Body of pancreas (tissue), 4 donors: Measurements from ENCODE around the gene TPD52L1. TPM values are rescaled to one million over a fixed set of nuclear protein-coding genes. Genes with fewer than 3 reads are reported as not detected.
A peak's percentile ranks its signal among the peaks of the same experiment; 100 is the strongest.

Source experiments
- ATAC-seq: fragments of 150-250 bp; one replicate; pipeline ENCODE4 v1.9.1; 2016
- DNase-seq, 4 donors: peaks; one replicate each; pipeline ENCODE4 v3.0.0-alpha.2; 2019
- H3K27ac ChIP-seq, 4 donors: fragments of 200-600 bp; sonication (generic); 1 replicate in 3 of 4; 2 replicates in 1 of 4; pipeline versions ENCODE4 v1.5.1 to v1.6.1; 2016 to 2019; ENCODE audit warnings: mild to moderate bottlenecking in 1 of 4, mixed read lengths in 1 of 4, moderate library complexity in 1 of 4
- H3K27me3 ChIP-seq, 2 donors: fragments of 200-600 bp; sonication (generic); one replicate each; pipeline ENCODE4 v1.6.0; 2016; ENCODE audit warnings: mild to moderate bottlenecking in 1 of 2
- H3K36me3 ChIP-seq, 2 donors: fragments of 200-600 bp; sonication (generic); replicated peaks in 1 of 2; 2 replicates each; pipeline ENCODE4 v1.5.1; 2016; ENCODE audit warnings: low read depth in 2 of 2; ENCODE audit not compliant: insufficient read depth in 1 of 2
- H3K4me1 ChIP-seq: fragments of 200-600 bp; sonication (generic); one replicate; pipeline ENCODE4 v1.6.0; 2016
- H3K4me3 ChIP-seq, 2 donors: fragments of 200-600 bp; sonication (generic); 1 replicate in 1 of 2; 2 replicates in 1 of 2; pipeline ENCODE4 v1.5.1; 2016 to 2019
- H3K9me3 ChIP-seq, 3 donors: fragments of 200-600 bp; sonication (generic); 1 replicate in 2 of 3; 2 replicates in 1 of 3; pipeline ENCODE4 v1.5.1; 2016
- CTCF ChIP-seq, 7 experiments: fragments of 450-650 bp in 4 of 7; fragments of 200-600 bp in 3 of 7; sonication (generic) in 3 of 7; IDR thresholded peaks; one replicate each; pipeline ENCODE4 v1.5.1; 2016 to 2019; ENCODE audit warnings: antibody characterized with exemption in 7 of 7
- POLR2A ChIP-seq, 3 donors: fragments of 450-650 bp; IDR thresholded peaks; one replicate each; pipeline ENCODE4 v1.6.1; 2016; ENCODE audit warnings: antibody characterized with exemption in 3 of 3, mild to moderate bottlenecking in 2 of 3
- WGBS, 2 donors: methylation state at CpG; one replicate each; pipeline ENCODE4 v1.1.5; 2017; 5-methylcytosine and 5-hydroxymethylcytosine counted together
- intact Hi-C: fragments of 100-400 bp; cut with DNase I; formaldehyde crosslinking; loops from one replicate; pipeline ENCODE4 v1.15.1; 2023
- total RNA-seq, 2 donors: library from RNA; depleted of rRNA; stranded (reverse); fragments of >200 nt; gene quantifications; one replicate each; pipeline ENCODE4 v1.1.0, GENCODE V29; 2016

The TPD52L1 gene
- total RNA-seq, 2 donors from 2014 or later: 33.3 to 101 TPM

- ATAC-seq (no peak), DNase-seq (no peak)
- H3K27me3 ChIP-seq: no peaks in the 10 kb centered on the region
- TF ChIP-seq CTCF (IDR thresholded peaks at IDR 0.05) (no peak), POLR2A (IDR thresholded peaks at IDR 0.05) (no peak)
- intact Hi-C loops: no loop called here
- no peaks in the 10 kb centered on the region for H3K9me3 ChIP-seq
- WGBS, 2 donors: 65 to 68% methylated on average over 3 of the region's 3 CpGs
- H3K4me1 ChIP-seq: peaks cover 74% of the 10 kb centered on the region
- no peak overlapping the region for H3K4me3 ChIP-seq
- peak overlapping the region in 3 of 4 donors; percentile 57 to 86 (median 84) for H3K27ac ChIP-seq
- H3K36me3 ChIP-seq: no peaks in the 10 kb centered on the region
Measured at GRCh38 chr6:125196613-125197012, 43.0 kb downstream of the TPD52L1 start.

GRCh38 chr6:125197795-125198269, 44.3 kb downstream of the TPD52L1 start:
- intact Hi-C loops: no loop called here
- DNase-seq (peak; percentile 87 to 96 (median 94)), ATAC-seq (peak; percentile 97)
- Histone ChIP-seq H3K27me3 (no peaks in the 10 kb centered on the region), H3K4me1 (peaks cover 78% of the 10 kb centered on the region), H3K9me3 (no peaks in the 10 kb centered on the region), H3K27ac (peak overlapping the region; percentile 57 to 86 (median 72)), H3K4me3 (no peak overlapping the region), H3K36me3 (no peaks in the 10 kb centered on the region)
- WGBS, 2 donors: 12 to 14% methylated on average over 3 of the region's 3 CpGs
- TF ChIP-seq POLR2A (IDR thresholded peaks at IDR 0.05) (peak in 2 of 3 donors; percentile 35 to 43), CTCF (IDR thresholded peaks at IDR 0.05) (peak in 1 of 7 experiments; percentile 3)

- peaks cover 84% of the 10 kb centered on the region for H3K4me1 ChIP-seq
- ATAC-seq: peak; percentile 47
- H3K4me3 ChIP-seq: no peak overlapping the region
- H3K9me3 ChIP-seq: no peaks in the 10 kb centered on the region
- intact Hi-C loops: no loop called here
- TF ChIP-seq CTCF (IDR thresholded peaks at IDR 0.05) (no peak), POLR2A (IDR thresholded peaks at IDR 0.05) (no peak)
- H3K27me3 ChIP-seq: no peaks in the 10 kb centered on the region
- peak in 3 of 4 donors; percentile 37 to 48 (median 40) for DNase-seq
- 56 to 66% methylated on average over 6 of the region's 6 CpGs for WGBS, 2 donors
- peak overlapping the region; percentile 57 to 86 (median 72) for H3K27ac ChIP-seq
- no peaks in the 10 kb centered on the region for H3K36me3 ChIP-seq
Measured at GRCh38 chr6:125198398-125198937, 44.9 kb downstream of the TPD52L1 start.

- DNase-seq (no peak), ATAC-seq (no peak)
- intact Hi-C loops: no loop called here
- Histone ChIP-seq H3K27me3 (no peaks in the 10 kb centered on the region), H3K27ac (no peak overlapping the region), H3K36me3 (no peaks in the 10 kb centered on the region), H3K9me3 (no peaks in the 10 kb centered on the region), H3K4me3 (no peak overlapping the region), H3K4me1 (peaks cover 69% of the 10 kb centered on the region)
- WGBS, 2 donors: 64 to 66% methylated on average over 3 of the region's 3 CpGs
- TF ChIP-seq CTCF (IDR thresholded peaks at IDR 0.05): no peak
- no peak for TF ChIP-seq POLR2A (IDR thresholded peaks at IDR 0.05)
Measured at GRCh38 chr6:125200941-125201340, 47.4 kb downstream of the TPD52L1 start.
